SH-SY5Y (cell line): ENCODE measurements around the gene MITD1.

Experiments used
- GATA2 ChIP-seq: IDR thresholded peaks from 2 replicates; pipeline ENCODE4 v1.6.1; 2011; ENCODE audit warnings: mild to moderate bottlenecking, low read depth, low read length
- GATA3 ChIP-seq: IDR thresholded peaks from 2 replicates; pipeline ENCODE4 v1.6.1; 2011; ENCODE audit warnings: low read depth, mild to moderate bottlenecking, low read length, moderate library complexity

DNA sequence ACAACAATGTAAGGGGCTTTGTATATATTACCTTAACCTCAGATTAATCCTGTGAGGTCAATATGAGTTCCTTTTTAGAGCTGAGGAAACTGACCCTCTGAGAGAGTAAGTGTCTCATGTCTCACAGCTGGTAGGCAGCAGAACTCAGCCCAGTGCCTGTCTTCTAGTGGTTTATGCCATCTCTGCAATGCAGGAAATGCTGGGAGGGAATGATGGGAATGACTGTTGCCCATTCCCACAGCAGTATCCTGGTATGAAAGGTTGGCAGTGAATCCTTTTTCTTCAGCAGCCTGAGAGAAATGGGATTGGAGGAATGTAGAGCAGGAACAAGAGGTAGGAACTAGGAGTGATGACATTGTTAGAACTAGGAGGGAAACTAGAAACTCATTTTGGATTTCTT, 6.2 kb upstream of the MITD1 start:
- TF ChIP-seq GATA2 (no peak), GATA3 (no peak)
